Natural killer cell (primary cell): ENCODE measurements around the gene KCNK2. TPM values are rescaled to one million over a fixed set of nuclear protein-coding genes. Genes with fewer than 3 reads are reported as not detected.

Experiments
- ATAC-seq, 3 donors: fragments of 150-1000 bp in 2 of 3; fragments of 200-7000 bp in 1 of 3; cut with Tn5 transposase; 1 replicate in 1 of 3; 2 replicates in 2 of 3; pipeline ENCODE4 v1.10.0; 2021; ENCODE audit warnings: mild to moderate bottlenecking in 2 of 3, moderate library complexity in 2 of 3
- DNase-seq, 2 donors: peaks; one replicate each; pipeline versions ENCODE4 v3.0.0 to v3.0.0-alpha.2; 2013 to 2021; ENCODE audit warnings: mixed read lengths in 1 of 2
- H3K27ac ChIP-seq: one replicate; pipeline ENCODE4 v1.5.1; 2013; ENCODE audit warnings: mild to moderate bottlenecking, low read length
- H3K27me3 ChIP-seq: one replicate; pipeline ENCODE4 v1.6.1; 2013; ENCODE audit warnings: low read length; ENCODE audit not compliant: control insufficient read depth, insufficient read depth
- H3K36me3 ChIP-seq: one replicate; pipeline ENCODE4 v1.6.1; 2013; ENCODE audit warnings: low read length; ENCODE audit not compliant: control insufficient read depth, insufficient read depth
- H3K4me1 ChIP-seq: one replicate; pipeline ENCODE4 v1.6.1; 2013; ENCODE audit warnings: low read length; ENCODE audit not compliant: control insufficient read depth, insufficient read depth
- H3K4me3 ChIP-seq: one replicate; pipeline ENCODE4 v1.5.1; 2013; ENCODE audit warnings: low read length
- H3K9me3 ChIP-seq: one replicate; pipeline ENCODE4 v1.6.1; 2013; ENCODE audit warnings: low read length; ENCODE audit not compliant: control insufficient read depth, insufficient read depth
- H3K27ac Mint-ChIP-seq, 2 donors: one replicate each; pipeline ENCODE4 v1.8.0; 2022; ENCODE audit warnings: mild to moderate bottlenecking in 2 of 2, mixed read lengths in 2 of 2, moderate library complexity in 1 of 2
- H3K27me3 Mint-ChIP-seq, 2 donors: one replicate each; pipeline ENCODE4 v1.8.0; 2022; ENCODE audit warnings: low read depth in 2 of 2, mixed read lengths in 2 of 2
- H3K36me3 Mint-ChIP-seq: one replicate; pipeline ENCODE4 v1.8.0; 2022; ENCODE audit warnings: mixed read lengths
- H3K4me1 Mint-ChIP-seq, 2 donors: one replicate each; pipeline ENCODE4 v1.8.0; 2022; ENCODE audit warnings: mixed read lengths in 2 of 2
- H3K4me3 Mint-ChIP-seq: one replicate; pipeline ENCODE4 v1.8.0; 2022; ENCODE audit warnings: mild to moderate bottlenecking, moderate library complexity, mixed read lengths
- H3K9me3 Mint-ChIP-seq, 2 donors: one replicate each; pipeline ENCODE4 v1.8.0; 2022; ENCODE audit warnings: mixed read lengths in 2 of 2
- WGBS: methylation state at CpG from one replicate; pipeline ENCODE4 v1.1.7; 2013; ENCODE audit warnings: missing lambda C conversion rate; ENCODE audit not compliant: insufficient coverage; 5-methylcytosine and 5-hydroxymethylcytosine counted together
- intact Hi-C: fragments of 100-400 bp; cut with micrococcal nuclease; formaldehyde crosslinking; loops from one replicate; pipeline ENCODE4 v1.14.2; 2022
- total RNA-seq, 4 donors: library from RNA; stranded (reverse); fragments of 120-200 nt in 1 of 4; gene quantifications; one replicate each; pipeline versions ENCODE4 v1.2.3 to v1.2.4, GENCODE V29; 2013 to 2022
- TF ChIP-seq, protein P1 (sequence below): fragments of 200-600 bp; IDR thresholded peaks from one replicate; pipeline ENCODE4 v1.8.0; 2022; ENCODE audit warnings: antibody characterized with exemption

KCNK2 gene
- total RNA-seq, 3 donors from 2014 or later (not counting 1 experiment from before 2014, with no cell fraction given): not detected

- Mint-ChIP-seq H3K4me3 (no peak overlapping the region), H3K27ac (no peak overlapping the region), H3K9me3 (peaks cover 4 to 7% of the 10 kb centered on the region in 2 donors), H3K36me3 (no peaks in the 10 kb centered on the region), H3K27me3 (no peaks in the 10 kb centered on the region), H3K4me1 (no peaks in the 10 kb centered on the region)
- H3K27ac ChIP-seq: no peak overlapping the region
- whole genome bisulfite sequencing: 85% methylated on average over 5 of the region's 5 CpGs
- no peaks in the 10 kb centered on the region for H3K9me3 ChIP-seq
- intact Hi-C loops: no loop called here
- no peak for ATAC-seq
- no peak for DNase-seq
- H3K27me3 ChIP-seq: no peaks in the 10 kb centered on the region
- no peaks in the 10 kb centered on the region for H3K36me3 ChIP-seq
- TF ChIP-seq, protein P1, sequence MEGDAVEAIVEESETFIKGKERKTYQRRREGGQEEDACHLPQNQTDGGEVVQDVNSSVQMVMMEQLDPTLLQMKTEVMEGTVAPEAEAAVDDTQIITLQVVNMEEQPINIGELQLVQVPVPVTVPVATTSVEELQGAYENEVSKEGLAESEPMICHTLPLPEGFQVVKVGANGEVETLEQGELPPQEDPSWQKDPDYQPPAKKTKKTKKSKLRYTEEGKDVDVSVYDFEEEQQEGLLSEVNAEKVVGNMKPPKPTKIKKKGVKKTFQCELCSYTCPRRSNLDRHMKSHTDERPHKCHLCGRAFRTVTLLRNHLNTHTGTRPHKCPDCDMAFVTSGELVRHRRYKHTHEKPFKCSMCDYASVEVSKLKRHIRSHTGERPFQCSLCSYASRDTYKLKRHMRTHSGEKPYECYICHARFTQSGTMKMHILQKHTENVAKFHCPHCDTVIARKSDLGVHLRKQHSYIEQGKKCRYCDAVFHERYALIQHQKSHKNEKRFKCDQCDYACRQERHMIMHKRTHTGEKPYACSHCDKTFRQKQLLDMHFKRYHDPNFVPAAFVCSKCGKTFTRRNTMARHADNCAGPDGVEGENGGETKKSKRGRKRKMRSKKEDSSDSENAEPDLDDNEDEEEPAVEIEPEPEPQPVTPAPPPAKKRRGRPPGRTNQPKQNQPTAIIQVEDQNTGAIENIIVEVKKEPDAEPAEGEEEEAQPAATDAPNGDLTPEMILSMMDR: no peak
- H3K4me1 ChIP-seq: no peaks in the 10 kb centered on the region
- no peak overlapping the region for H3K4me3 ChIP-seq
Observed at GRCh38 chr1:215095524-215095923, 13.0 kb downstream of the KCNK2 start.

DNA sequence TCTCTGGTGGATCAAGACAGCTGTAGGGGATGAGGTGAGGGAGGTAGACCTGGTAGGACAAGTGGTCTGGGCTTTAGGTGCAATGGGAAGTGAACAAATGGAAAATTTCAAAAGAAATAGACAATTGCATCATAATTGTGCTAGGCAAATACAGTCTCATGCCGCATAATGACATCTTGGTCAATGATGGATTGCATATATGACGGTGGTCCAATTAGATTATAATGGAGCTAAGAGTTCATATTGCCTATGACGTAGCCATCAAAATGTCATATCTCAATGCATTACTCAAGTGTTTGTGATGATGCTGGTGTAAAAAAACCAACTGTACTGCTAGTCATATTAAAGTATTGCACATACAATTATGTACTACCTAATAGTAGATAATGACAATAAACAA, 19.0 kb downstream of the KCNK2 start:
- TF ChIP-seq, protein P1: no peak
- H3K27ac ChIP-seq: no peak overlapping the region
- ATAC-seq (no peak), DNase-seq (no peak)
- Mint-ChIP-seq H3K9me3 (peaks cover 9 to 10% of the 10 kb centered on the region in 2 donors), H3K4me3 (no peak overlapping the region), H3K27me3 (no peaks in the 10 kb centered on the region), H3K4me1 (no peaks in the 10 kb centered on the region), H3K36me3 (no peaks in the 10 kb centered on the region), H3K27ac (no peak overlapping the region)
- intact Hi-C loops: no loop called here
- no peaks in the 10 kb centered on the region for H3K27me3 ChIP-seq
- no peaks in the 10 kb centered on the region for H3K4me1 ChIP-seq
- H3K4me3 ChIP-seq: no peak overlapping the region
- H3K9me3 ChIP-seq: no peaks in the 10 kb centered on the region
- 72% methylated on average over 3 of the region's 3 CpGs for WGBS
- no peaks in the 10 kb centered on the region for H3K36me3 ChIP-seq

GRCh38 chr1:215104283-215104682, 21.7 kb downstream of the KCNK2 start:
- H3K36me3 ChIP-seq: no peaks in the 10 kb centered on the region
- H3K9me3 Mint-ChIP-seq: peaks cover 10 to 11% of the 10 kb centered on the region in 2 donors
- H3K4me3 ChIP-seq: no peak overlapping the region
- no peaks in the 10 kb centered on the region for H3K36me3 Mint-ChIP-seq
- ATAC-seq (no peak), DNase-seq (no peak)
- no peaks in the 10 kb centered on the region for H3K4me1 ChIP-seq
- TF ChIP-seq, protein P1: no peak
- 54% methylated on average over 3 of the region's 3 CpGs for WGBS
- intact Hi-C loops: no loop called here
- H3K4me1 Mint-ChIP-seq: no peaks in the 10 kb centered on the region
- H3K4me3 Mint-ChIP-seq: no peak overlapping the region
- H3K27me3 ChIP-seq: no peaks in the 10 kb centered on the region
- H3K27me3 Mint-ChIP-seq: no peaks in the 10 kb centered on the region
- no peak overlapping the region for H3K27ac ChIP-seq
- H3K9me3 ChIP-seq: peaks cover 5% of the 10 kb centered on the region
- H3K27ac Mint-ChIP-seq: no peak overlapping the region

DNA sequence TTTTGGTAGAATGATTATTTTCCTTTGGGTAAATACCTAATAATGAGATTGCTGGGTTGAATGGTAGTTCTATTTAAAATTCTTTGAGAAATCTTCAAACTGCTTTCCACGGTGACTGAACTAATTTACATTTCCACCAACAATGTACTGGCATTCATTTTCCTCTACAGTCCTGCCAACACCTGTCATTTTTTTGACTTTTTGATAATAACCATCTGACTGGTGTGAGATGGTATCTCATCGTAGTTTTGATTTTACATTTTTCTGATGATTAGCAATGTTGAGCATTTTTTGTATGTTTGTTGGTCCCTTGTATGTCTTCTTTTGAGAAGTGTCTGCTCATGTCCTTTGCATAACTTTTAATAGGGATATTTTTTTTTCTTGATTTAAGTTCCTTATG, 23.5 kb downstream of the KCNK2 start:
- no peak for DNase-seq
- Mint-ChIP-seq H3K36me3 (no peaks in the 10 kb centered on the region), H3K4me3 (no peak overlapping the region), H3K27me3 (no peaks in the 10 kb centered on the region), H3K27ac (no peak overlapping the region), H3K9me3 (peaks cover 10 to 13% of the 10 kb centered on the region in 2 donors), H3K4me1 (no peaks in the 10 kb centered on the region)
- H3K27me3 ChIP-seq: no peaks in the 10 kb centered on the region
- no peak overlapping the region for H3K4me3 ChIP-seq
- no peaks in the 10 kb centered on the region for H3K4me1 ChIP-seq
- ATAC-seq: no peak
- no peaks in the 10 kb centered on the region for H3K36me3 ChIP-seq
- TF ChIP-seq, protein P1: no peak
- no peak overlapping the region for H3K27ac ChIP-seq
- WGBS: 100% methylated on average over 1 of the region's 2 CpGs
- H3K9me3 ChIP-seq: peaks cover 5% of the 10 kb centered on the region
- intact Hi-C loops: no loop called here
